Stomach (tissue), 4 donors: Measurements from ENCODE around the gene EXOSC1.

Experiments used
- CTCF ChIP-seq, 7 experiments: fragments of 450-650 bp in 4 of 7; fragments of 200-600 bp in 3 of 7; sonication (generic) in 3 of 7; IDR thresholded peaks; one replicate each; pipeline ENCODE4 v1.5.1; 2016 to 2019; ENCODE audit warnings: antibody characterized with exemption in 7 of 7, control low read depth in 2 of 7, mild to moderate bottlenecking in 1 of 7
- EP300 ChIP-seq: sonication (generic); formaldehyde crosslinking; IDR thresholded peaks from one replicate; pipeline ENCODE4 v1.6.1; 2017; ENCODE audit warnings: antibody characterized with exemption
- POLR2A ChIP-seq, 4 donors: fragments of 450-650 bp; IDR thresholded peaks; one replicate each; pipeline ENCODE4 v1.6.1; 2016; ENCODE audit warnings: antibody characterized with exemption in 4 of 4, control low read depth in 2 of 4, mild to moderate bottlenecking in 1 of 4, moderate library complexity in 1 of 4
- POLR2AphosphoS5 ChIP-seq, 3 donors: sonication (generic); formaldehyde crosslinking; IDR thresholded peaks; one replicate each; pipeline ENCODE4 v1.6.1; 2016; ENCODE audit warnings: antibody characterized with exemption in 3 of 3

GRCh38 chr10:97412891-97413304 lies 32.9 kb downstream of the EXOSC1 start:
- TF ChIP-seq POLR2A (IDR thresholded peaks at IDR 0.05) (no peak), CTCF (IDR thresholded peaks at IDR 0.05) (no peak), EP300 (no peak), POLR2AphosphoS5 (IDR thresholded peaks at IDR 0.05) (peak in 1 of 3 donors; percentile 3)
